D341Med (cell line): ENCODE results near the gene CAMSAP1.

Experiments
- DNase-seq: peaks from one replicate; pipeline ENCODE4 v3.0.0; 2012; ENCODE audit warnings: low spot score

Gene CAMSAP1

DNA sequence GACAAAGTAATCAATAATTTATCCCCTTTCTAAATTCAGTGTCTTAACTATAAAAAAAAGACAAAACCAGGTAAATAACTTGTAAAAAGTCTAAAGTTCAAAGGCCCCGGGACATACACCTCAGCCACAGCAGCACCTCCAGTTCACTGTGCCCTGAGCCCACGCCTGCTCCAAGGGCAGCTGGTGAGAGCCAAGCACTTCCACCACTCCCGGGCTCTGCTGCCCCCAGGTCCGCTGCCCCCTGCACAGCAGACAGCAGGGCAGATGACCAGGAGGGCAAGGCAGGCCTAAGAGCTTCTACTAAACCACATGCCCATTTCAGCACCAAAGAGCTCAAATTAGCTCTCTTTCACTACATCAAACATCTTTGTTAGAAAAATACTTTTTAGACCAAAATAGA lies 91.9 kb downstream of the CAMSAP1 start:
- no peak for DNase-seq

DNA sequence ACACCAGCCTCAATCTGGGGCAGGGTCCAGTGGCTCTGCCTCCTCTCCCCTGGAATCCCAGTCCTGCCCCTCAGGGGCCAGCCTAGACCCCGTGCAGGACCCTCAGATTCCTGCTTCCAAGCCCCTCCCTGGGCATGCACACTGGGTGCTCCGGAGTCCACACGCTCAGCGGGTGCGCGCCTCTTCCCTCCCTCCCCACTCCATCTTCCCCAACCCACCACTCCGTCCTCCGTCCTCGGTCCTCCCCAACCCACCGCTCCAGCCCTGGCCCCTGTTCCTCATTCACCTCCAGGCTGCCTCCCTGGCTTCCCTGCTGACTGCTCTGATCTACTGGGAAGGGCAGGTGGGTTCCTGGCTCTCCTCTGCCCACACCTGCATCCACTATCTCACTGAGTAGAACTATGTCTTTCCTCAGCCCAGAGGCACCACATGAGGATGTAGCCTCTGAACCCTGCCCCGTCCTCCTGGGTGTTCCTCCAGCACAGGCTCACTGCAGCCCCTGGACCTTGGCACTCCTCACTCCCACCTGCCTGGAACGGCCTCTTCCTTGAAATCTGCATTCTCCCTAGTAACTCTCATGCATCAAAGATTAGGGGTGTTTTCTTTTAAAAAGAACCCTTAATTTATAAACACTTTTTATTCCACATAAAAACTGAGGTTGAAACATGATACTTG lies 92.8 kb downstream of the CAMSAP1 start:
- no peak for DNase-seq

DNA sequence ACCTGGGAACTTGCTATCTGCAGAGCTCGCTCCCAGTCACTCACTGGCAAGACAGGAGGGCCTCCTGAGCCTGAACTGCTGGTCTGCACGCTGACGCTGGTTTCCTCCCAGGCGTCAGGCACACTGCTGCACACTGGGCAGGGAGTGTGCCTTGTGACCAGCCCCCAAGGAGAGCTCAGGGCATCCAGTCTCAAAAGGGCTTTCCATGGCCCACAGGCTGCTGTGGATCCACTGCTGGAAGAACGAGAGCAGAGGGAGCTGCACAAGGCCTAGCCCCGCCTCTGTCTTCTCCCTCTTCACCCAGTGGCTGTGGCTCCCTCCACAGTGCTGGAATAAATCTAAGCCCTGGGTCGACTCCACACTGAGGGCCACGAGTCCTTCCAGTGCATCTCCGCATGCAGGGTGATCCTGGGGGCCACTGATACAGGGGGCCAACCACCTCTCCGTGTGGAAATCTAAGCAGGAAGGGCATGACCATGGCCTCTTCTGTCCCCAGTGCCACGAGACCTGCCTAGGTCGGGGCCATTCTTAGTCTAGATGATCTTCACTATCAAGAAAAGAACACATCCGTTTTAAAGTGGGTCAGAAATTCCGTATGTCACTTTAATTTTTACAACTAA lies 93.6 kb downstream of the CAMSAP1 start:
- no peak for DNase-seq

DNA sequence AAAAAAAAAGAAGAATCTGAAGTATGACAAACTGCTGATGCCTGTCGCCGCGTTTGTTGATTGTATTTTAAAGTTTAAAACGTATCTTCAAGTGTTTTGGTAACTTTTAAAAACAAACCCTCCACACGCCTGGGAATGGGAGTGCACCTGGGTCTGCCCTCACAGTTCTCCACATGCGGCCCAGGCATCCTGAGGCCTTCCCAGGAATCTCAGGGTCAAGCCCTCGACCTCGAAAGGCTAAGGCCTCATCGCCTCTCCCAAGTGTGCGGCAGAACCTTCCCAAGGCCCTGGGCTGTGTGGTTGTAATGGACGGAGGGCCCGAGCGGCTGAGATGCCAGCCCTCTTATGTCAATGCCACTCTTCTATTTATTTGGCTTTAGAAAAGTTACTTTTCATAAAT lies 94.4 kb downstream of the CAMSAP1 start:
- DNase-seq, result no peak

DNA sequence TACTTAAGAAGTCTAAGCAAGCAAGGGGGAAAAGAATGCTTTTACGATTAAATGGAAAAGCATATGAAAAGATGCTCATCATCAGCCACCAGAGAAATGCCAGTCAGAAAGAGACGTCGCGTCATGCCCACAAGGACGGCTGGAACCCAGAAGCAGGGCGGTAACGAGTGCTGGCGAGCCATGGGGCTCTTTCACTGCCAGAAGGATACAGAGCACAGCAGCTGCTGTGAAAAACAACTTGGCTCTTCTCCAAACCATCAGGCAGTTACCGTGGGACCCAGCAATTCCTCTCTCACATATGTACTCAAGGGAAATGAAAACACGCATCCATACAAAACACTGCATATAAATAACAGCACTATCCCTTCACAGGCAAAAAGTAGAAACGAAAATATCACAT lies 95.5 kb downstream of the CAMSAP1 start:
- DNase-seq, result no peak

DNA sequence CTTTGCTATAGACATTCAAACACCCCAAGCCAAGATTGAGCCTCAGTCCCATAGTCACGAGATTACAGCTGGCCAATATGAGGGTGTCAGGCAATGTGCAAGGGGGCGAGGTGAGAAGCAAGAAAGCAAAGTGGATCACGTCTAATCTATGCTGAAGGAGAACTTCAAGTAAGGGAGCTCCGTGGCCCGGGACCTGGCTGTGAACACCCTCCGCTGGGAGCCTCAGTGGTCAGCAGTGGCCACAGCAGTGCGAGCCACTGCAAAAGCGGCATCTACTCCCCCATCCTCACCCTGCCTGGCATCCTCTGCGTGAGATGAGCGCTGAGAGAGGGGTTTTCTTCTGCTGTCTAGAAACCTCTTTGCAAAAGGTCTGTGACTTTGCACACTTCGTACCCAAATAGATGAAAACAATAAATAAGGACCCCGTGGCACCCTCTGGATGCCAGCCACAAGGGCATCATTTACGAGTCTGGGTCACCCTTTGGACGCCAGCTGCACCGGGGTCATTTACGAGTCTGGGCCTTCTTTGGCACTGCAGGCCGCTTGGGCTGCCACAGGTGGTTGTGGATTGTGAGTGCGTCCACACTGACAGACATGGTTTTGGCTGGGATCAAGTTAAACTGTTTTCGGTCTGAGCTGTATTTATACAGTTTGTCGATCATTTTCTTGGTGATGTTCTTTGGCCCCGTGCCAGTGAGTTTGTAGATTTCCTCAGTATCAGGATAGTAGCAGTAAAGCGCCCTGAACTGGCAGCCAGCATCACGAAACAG lies 96.4 kb downstream of the CAMSAP1 start:
- no peak for DNase-seq

DNA sequence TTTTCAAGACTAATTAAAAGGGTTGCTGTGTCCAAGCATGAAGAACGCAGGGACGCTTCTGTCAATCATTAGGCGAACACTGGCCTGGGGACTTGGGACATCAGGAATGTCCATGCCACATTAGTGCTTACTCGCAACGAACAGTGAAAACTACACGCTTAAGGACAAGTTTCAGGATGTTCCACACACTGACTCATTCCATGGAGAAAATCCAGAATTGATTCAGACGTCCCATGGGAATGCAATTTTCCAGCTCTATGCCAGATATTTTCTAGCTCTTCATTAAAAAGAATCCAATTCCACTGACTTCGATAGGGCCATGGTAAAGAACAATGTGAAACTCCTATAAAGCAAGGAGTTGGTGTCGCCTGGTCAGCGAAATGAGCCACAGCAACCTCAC lies 98.2 kb downstream of the CAMSAP1 start:
- no peak for DNase-seq

DNA sequence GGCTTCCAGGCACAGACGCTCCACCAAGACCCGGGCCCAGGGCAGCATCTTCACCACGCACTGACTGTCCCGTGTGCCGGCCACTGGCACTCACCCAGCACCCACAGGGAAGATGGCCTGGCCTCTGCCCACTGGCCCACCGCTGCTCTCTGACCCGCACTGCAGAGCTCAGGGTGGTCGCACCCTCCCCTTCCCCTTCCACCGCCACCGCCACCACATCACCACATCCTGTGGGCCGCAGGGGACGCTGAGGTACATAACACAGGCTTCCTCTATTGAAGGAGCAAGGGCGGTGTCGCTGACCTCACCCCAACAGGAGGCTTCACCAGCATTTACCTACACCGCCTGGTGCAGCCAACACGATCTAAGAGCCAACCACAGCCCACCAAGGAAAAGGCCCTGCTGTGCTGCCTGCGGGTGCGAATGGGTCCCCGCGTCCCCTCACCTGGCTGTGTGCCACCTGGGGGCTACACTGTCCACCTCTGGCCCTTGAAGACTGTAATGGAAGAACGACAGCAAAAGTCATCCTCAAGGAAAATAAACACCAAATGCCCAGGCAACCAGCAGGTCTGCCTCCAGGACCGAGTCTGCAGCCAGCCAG lies 101.8 kb downstream of the CAMSAP1 start:
- no peak for DNase-seq

DNA sequence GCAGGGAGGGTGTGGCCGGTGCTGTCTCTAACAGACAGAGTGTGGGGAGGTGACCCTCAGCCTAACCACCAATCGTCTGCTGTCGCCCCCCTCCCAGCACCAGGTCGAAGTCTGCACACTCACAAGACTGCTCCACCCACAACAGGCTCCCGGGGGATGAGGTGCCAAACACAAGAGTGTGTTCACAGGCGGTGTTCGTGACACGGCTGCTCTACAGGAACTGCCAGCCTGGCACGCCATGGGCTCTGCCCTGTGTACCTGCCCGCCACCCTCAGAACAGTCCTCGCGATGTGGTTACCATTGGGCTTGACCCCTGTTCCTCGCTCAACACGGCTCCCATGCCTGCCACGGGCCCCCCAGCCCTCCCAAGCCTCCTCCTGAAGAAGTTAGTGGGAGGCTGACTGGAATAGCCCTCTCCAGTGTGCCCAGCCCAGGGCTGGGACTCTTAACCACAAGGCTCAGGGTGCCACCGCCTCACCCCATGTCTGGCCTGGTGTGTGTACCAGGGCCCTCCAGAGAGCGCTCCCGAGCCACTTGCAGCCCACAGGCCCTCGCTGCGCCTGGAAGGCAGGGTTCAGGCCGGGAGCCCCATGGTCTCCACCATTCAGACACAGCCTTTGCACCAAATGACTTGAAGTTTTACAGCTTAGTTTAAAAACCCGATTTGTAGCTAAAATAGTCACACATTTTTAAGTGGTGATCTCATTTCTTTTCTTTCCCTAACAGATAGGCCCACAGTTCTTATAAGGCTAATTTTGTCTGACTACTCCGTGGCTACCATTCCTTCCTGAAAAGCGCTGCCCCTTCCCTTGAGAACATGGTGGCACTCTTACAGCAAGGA lies 102.5 kb downstream of the CAMSAP1 start:
- DNase-seq, result no peak

DNA sequence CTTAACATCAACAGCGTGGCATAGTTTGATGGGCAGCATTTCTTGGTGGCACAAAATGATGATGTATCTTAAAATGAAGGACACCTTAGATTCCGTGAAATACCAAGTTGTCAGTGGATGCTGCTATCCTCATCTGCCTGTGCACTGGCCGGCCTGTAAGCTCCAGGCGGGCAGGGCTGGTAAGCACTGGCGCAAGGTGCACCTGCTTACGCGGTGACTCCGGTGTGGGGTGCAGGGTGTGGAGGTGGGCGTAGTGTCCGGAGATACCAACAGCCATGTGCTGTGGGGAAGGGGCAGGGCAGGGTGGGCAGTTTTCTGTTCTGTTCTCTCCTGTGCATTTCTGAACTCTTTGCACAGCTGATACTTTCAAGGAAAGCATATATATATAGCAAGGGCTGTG lies 103.9 kb downstream of the CAMSAP1 start:
- DNase-seq, result no peak

DNA sequence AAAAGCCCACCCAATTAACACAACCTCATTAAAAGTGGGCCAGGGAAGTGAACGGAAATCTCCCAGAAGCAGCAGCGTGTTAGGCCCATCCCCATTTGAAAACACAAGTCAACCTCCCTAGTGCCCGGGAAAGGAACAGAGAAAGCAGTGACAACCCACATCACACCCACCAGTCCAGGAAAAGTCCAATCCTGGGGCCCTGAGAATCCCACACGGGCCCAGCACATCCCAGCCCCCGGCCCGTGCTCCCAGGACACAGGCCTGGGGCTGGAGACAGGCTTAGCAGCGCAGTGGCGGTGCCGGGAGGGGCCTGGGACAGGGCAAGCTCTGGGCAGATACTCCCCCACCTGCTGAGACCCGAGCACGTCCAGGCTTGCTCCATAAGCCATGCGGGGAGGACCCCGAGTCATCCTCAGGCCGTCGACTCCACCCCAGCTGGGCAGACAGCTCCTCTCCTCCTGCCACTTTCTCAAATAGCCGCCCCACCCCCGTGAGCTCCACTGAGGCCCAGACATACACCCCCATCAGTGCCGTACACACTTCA lies 104.4 kb downstream of the CAMSAP1 start:
- DNase-seq, result no peak

DNA sequence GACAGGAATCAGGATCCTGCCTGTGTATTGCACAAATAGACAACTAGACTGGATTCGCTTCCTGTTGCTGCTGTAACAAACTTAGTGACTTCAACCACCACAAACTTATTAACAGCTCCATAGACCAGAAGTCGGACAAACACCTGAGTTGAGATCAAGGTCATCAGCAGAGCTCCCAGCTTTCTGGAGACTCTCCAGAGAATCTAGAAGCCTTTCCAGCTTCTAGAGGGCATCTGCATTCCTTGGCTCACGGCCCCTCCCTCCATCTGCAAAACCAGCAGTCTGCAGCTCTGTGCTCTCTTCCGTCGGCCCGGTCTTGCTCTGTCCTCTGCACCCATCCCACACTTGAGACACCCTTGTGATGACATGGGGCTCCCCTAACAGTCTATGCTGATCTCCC lies 106.3 kb downstream of the CAMSAP1 start:
- DNase-seq, result no peak

DNA sequence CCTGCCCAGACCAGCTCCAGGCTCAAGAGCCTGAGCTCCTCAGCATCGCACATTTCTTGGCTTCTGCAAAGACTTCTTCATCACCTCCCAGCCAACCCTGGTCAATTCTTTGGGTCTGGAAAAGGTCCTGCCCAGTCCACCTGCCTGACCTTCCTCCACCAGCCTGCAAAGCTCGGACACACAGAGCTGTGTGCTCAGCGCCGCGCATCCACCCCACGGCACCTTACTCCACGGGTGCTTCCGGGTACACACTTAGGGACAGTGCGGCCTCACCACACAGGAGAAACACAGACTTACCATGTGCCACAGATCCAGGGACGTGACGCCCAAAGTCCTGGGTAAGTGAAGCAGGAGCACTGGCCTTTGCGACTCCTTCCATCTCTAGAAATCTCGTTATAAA lies 108.1 kb downstream of the CAMSAP1 start:
- no peak for DNase-seq

DNA sequence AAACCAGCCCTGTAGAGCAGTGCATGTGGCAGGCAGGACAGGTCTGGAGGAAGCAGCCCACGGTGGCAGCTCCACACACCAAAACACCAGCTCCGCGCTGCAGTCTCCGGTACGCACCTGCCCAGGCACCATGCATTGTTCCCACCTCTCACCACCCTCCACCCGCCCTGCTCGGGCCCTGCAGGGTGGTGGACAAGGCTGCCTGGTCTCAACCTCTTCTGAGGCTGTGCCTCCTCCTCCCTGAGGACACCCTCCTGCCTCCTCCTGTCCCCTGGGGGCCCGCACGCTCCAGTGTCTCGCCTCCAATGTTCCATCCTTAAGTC lies 109.1 kb downstream of the CAMSAP1 start:
- no peak for DNase-seq

DNA sequence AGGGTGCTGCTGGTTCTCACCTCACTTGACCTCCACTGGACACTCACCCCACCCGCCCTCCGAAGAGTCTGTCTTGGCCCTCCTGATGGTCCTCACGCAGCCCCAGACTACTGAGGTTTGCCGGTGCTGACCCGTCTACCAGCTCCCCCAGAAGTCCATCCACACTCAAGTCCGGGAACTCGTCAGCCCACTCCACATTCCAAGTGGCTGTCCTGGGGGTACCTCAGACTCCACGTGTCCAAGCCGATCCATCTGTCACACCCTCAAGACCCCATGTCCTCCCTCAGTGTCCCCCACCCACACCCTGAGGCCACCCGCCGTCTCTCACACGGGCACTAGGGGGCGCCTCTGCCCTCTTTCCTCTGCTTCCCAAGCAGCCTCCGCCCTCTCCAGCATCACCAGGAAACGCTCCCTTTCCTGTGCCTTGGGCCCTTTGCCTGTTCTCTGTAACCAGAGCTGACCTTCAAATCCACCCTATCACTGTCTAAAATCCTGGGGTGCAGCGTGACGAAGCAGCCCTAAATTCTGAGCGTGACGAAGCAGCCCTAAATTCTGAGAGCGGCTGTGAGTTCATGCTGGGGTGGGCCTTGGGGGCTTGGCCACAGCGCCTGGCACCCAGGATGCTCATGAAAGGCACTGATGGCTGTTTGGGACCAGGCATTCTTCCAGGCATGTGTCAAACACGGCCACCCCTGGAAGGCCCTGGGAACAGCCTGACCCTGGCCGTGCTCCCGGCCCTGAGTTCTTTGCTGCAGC lies 109.7 kb downstream of the CAMSAP1 start:
- peak; percentile 87 for DNase-seq

DNA sequence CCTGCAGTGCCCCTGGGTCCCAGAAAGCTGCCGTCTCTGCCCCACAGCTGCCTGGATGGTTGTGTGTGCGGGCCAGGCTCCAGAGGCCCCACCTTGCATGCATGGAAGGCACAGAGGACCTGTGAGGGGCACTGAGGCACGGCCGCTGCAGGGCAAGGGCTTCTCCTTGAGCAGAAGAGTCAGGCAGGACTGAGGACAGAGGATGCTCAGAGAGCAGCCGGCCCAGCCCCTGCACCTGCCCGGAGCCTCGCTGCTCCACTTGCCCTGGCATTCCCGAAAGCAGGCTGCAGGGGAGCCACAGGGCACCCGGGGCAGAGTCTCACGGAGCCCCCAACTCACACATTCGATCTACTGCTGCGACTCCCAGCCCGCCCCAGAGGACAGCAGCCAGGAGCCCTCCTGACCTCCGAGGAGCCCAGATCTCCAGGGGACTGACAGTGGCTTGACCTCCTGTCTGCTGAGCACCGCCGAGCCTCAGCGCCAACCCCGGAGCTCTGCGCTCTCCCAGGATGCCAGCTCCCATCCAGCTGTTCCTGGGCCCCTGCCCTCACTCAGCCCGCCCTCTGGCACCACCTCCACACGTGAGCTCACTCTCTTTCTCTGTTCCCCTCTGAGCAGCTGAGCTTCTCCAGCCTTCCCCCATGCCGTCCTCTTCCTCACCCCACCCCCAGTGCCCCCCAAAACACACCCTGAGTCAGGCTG lies 110.4 kb downstream of the CAMSAP1 start:
- DNase-seq, result no peak

DNA sequence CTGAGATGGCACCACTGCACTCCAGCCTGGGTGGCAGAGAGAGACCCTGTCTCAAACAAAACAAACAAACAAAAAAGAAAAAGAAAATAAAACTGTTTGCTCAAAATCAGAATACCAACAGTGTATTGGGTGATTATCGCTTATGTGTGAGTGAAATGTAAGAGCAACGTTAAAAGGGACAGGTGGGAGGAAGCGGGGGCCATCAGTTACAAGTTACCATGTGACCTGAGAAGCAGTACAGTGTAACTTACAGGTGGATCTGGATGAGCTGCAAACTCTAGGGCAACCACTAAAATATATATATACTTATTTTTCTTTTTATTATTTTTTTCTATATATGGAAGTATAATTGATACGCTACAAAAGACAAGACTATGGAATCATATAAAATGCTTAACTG lies 112.0 kb downstream of the CAMSAP1 start:
- DNase-seq, result no peak

DNA sequence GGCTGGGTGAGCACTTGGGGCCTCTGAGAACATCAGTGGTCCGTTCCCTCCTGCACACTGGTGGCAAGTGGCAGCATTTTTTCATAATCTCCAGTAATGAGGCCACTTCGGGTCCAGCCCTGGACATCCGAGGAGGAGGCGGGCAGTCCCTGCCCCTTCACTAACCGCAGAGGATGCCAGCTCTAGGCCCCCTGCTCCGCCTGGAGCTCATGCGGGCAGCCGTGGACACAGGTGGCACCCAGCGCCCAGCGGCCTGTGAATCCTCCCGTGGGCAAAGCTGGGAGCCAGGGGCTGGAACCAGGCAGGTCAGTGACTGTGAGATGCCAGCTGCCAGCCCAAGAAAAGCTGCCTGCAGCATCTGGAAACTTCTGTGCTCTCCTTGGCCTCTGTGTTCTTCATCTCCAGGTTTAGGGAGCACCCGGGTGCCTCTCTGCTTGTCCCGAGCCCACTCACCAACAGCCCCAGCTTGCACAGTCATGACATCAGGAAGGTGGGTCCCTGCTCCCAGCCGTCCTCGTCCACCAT lies 112.9 kb downstream of the CAMSAP1 start:
- no peak for DNase-seq

DNA sequence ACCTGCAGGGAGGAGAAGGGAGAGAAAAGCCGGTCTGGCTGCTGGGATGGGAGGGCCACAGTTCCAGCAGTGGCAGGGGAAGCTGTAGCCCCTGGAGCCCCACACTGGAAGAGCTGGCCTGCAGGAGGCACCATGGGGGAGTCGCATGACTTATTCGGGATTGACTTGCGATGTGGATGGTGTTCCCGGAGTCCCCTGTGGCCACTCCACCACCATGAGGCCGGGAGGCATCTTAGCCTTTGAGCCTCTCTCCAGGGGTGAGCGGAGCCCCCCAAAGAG lies 113.3 kb downstream of the CAMSAP1 start:
- DNase-seq, result no peak

DNA sequence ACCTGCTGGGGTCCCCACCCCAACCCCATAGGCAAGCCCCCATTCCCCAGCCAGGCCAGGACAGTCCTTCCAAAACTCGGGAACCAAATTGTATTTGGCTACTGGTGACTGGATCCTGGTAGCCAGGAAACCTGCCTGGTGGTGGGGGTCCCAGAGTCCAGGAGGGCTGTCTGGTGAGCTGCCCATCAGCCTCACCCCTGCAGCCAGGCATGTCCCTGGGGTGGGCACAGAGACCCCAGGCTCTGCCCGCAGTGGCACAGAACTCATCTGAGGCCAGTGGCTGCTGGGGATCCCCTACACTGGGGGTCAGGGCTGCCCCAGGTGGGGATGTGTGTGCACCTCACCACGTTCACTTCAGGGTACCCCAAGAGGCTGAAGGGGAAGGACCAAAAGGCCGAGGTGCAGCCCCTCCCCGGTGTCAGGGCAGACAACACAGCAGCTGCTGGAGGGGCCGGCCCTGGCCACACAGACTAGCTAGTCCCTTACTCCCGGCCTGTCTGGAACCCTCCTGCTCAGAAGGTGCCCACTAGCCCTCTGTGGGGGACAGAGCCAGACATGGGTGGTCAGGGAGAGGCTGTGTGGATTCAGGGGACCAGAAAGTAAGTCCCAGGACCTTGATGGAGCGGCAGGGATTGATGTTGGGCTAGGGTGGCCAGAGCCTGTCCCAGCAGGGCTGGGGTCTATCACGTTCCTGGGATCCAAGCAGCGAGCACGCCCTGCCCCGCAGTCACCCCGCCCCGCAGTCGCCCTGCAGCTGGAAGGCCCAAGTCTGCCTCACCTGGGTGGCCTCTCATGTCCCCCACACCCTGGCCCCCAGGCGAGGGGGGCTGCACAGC lies 113.9 kb downstream of the CAMSAP1 start:
- DNase-seq, result no peak
